ENCODE measurements around the gene CYYR1.

DNA sequence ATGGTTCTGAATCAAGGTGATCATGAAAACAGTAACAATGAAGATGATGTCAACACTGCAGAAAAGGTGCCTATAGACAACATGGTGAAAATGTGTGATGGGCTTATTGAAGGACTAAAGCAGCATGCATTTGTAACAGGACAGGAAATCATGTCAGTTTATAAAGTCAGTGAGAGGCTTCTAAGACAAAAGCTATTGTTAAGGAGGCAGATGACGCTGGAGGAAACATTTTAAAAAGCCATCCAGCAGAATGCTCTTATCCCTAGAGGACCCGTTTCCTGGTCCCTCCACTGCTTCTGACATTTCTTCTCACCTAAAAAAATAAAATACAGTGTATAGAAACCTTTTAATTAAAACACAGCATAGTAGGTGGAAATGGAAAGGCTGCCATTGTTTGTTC lies 40.9 kb downstream of the CYYR1 start:
- TF ChIP-seq POLR2AphosphoS5 (IDR thresholded peaks at IDR 0.05; ENCODE audit: low read depth, low read length) (no peak), POLR2A (IDR thresholded peaks at IDR 0.05; ENCODE audit: low read depth, low read length) (no peak), TAF1 (IDR thresholded peaks at IDR 0.05; ENCODE audit: borderline replicate concordance, low read depth, low read length) (no peak)

All from GM12892 (cell line).